CD14-positive monocyte (primary cell): Measurements from ENCODE around the gene LEF1. TPM values are rescaled to one million over a fixed set of nuclear protein-coding genes. Genes with fewer than 3 reads are reported as not detected.

Experiments
- DNase-seq, 3 donors: peaks; one replicate each; pipeline ENCODE4 v3.0.0-alpha.2; 2011 to 2022
- H2AFZ ChIP-seq: 2 replicates; pipeline ENCODE4 v1.6.0; 2012; ENCODE audit warnings: mild to moderate bottlenecking, low read depth, low read length, inconsistent platforms; ENCODE audit not compliant: insufficient read depth, poor library complexity, severe bottlenecking
- H3K27ac ChIP-seq, 2 donors: 1 replicate in 1 of 2; 2 replicates in 1 of 2; pipeline ENCODE4 v1.5.1; 2012 to 2013; ENCODE audit warnings: low read length in 2 of 2, control low read depth in 1 of 2, inconsistent platforms in 1 of 2, low read depth in 1 of 2, mild to moderate bottlenecking in 1 of 2
- H3K27me3 ChIP-seq, 2 donors: one replicate each; pipeline versions ENCODE4 v1.6.0 to v1.6.1; 2011 to 2013; ENCODE audit warnings: low read length in 2 of 2; ENCODE audit not compliant: control insufficient read depth in 2 of 2, insufficient read depth in 2 of 2
- H3K36me3 ChIP-seq, 2 donors: replicated peaks in 1 of 2; 1 replicate in 1 of 2; 2 replicates in 1 of 2; pipeline versions ENCODE4 v1.5.1 to v1.6.1; 2012 to 2013; ENCODE audit warnings: low read length in 2 of 2, control low read depth in 1 of 2, inconsistent platforms in 1 of 2, mild to moderate bottlenecking in 1 of 2; ENCODE audit not compliant: insufficient read depth in 2 of 2, control insufficient read depth in 1 of 2
- H3K4me1 ChIP-seq, 2 donors: 1 replicate in 1 of 2; 2 replicates in 1 of 2; pipeline versions ENCODE4 v1.5.1 to v1.6.1; 2012 to 2013; ENCODE audit warnings: low read length in 2 of 2, control low read depth in 1 of 2, inconsistent platforms in 1 of 2, mild to moderate bottlenecking in 1 of 2, moderate library complexity in 1 of 2; ENCODE audit not compliant: insufficient read depth in 2 of 2, control insufficient read depth in 1 of 2
- H3K4me2 ChIP-seq: replicated peaks from 2 replicates; pipeline ENCODE3; 2012; ENCODE audit warnings: low read length, moderate library complexity, mild to moderate bottlenecking; ENCODE audit not compliant: poor library complexity, severe bottlenecking; ENCODE audit errors: extremely low read depth
- H3K4me3 ChIP-seq, 3 experiments: fragments of 200-600 bp in 1 of 3; sonication (generic) in 1 of 3; replicated peaks in 1 of 3; 1 replicate in 2 of 3; 2 replicates in 1 of 3; pipeline ENCODE4 v1.5.1; 2011 to 2013; ENCODE audit warnings: low read length in 3 of 3, mild to moderate bottlenecking in 3 of 3, control low read depth in 2 of 3, low read depth in 2 of 3, inconsistent platforms in 1 of 3, moderate library complexity in 1 of 3
- H3K79me2 ChIP-seq: 2 replicates; pipeline ENCODE4 v1.6.0; 2012; ENCODE audit warnings: mild to moderate bottlenecking, control low read depth, inconsistent platforms, low read length, moderate library complexity; ENCODE audit not compliant: insufficient read depth
- H3K9ac ChIP-seq: 2 replicates; pipeline ENCODE4 v1.6.0; 2017; ENCODE audit warnings: low read length, mild to moderate bottlenecking; ENCODE audit not compliant: insufficient read depth, poor library complexity, severe bottlenecking
- H3K9me3 ChIP-seq, 2 donors: replicated peaks in 1 of 2; 1 replicate in 1 of 2; 2 replicates in 1 of 2; pipeline versions ENCODE4 v1.5.1 to v1.6.1; 2012 to 2013; ENCODE audit warnings: low read length in 2 of 2, control low read depth in 1 of 2; ENCODE audit not compliant: control insufficient read depth in 1 of 2, insufficient read depth in 1 of 2
- H4K20me1 ChIP-seq: 2 replicates; pipeline ENCODE4 v1.6.0; 2012; ENCODE audit warnings: mild to moderate bottlenecking, low read length, control low read depth, moderate library complexity; ENCODE audit not compliant: insufficient read depth
- H3K27ac Mint-ChIP-seq, 7 donors: one replicate each; pipeline ENCODE4 v1.8.0; 2020; ENCODE audit warnings: mild to moderate bottlenecking in 7 of 7, mixed read lengths in 7 of 7, moderate library complexity in 6 of 7, inconsistent platforms in 2 of 7
- H3K27me3 Mint-ChIP-seq, 3 donors: one replicate each; pipeline ENCODE4 v1.8.0; 2021 to 2022; ENCODE audit warnings: low read depth in 3 of 3, mild to moderate bottlenecking in 3 of 3, mixed read lengths in 3 of 3, moderate library complexity in 3 of 3, inconsistent platforms in 1 of 3
- H3K36me3 Mint-ChIP-seq, 2 donors: one replicate each; pipeline ENCODE4 v1.8.0; 2020; ENCODE audit warnings: mixed read lengths in 2 of 2, inconsistent platforms in 1 of 2, mild to moderate bottlenecking in 1 of 2
- H3K4me1 Mint-ChIP-seq: one replicate; pipeline ENCODE4 v1.8.0; 2020; ENCODE audit warnings: mild to moderate bottlenecking, mixed read lengths
- H3K4me3 Mint-ChIP-seq, 2 donors: one replicate each; pipeline ENCODE4 v1.8.0; 2020; ENCODE audit warnings: mild to moderate bottlenecking in 2 of 2, mixed read lengths in 2 of 2, moderate library complexity in 1 of 2
- H3K9me3 Mint-ChIP-seq, 7 donors: one replicate each; pipeline ENCODE4 v1.8.0; 2020 to 2022; ENCODE audit warnings: mixed read lengths in 7 of 7, mild to moderate bottlenecking in 6 of 7, moderate library complexity in 6 of 7, inconsistent platforms in 2 of 7
- WGBS: methylation state at CpG from one replicate; pipeline ENCODE4 v1.1.5; 2013; ENCODE audit warnings: missing lambda C conversion rate; ENCODE audit not compliant: insufficient coverage; 5-methylcytosine and 5-hydroxymethylcytosine counted together
- intact Hi-C, 2 donors: fragments of 100-400 bp; cut with micrococcal nuclease; formaldehyde crosslinking; loops; one replicate each; pipeline versions ENCODE4 v1.15.0 to v1.15.1; 2023
- polyA plus RNA-seq, 3 donors: library from polyadenylated mRNA; depleted of rRNA in 1 of 3; unstranded in 2 of 3; stranded (reverse) in 1 of 3; fragments of 300-500 nt in 2 of 3; fragments of >200 nt in 1 of 3; fragmentation: Illumina TruSeq in 2 of 3; gene quantifications; 1 replicate in 2 of 3; 2 replicates in 1 of 3; pipeline ENCODE4 v1.2.3, GENCODE V29; 2012 to 2021
- TF ChIP-seq, protein P1 (sequence below): fragments of 200-600 bp; IDR thresholded peaks from one replicate; pipeline ENCODE4 v1.8.0; 2022; ENCODE audit warnings: antibody characterized with exemption, mild to moderate bottlenecking

Gene LEF1
- polyA plus RNA-seq, 3 donors = 0.29 to 1.3 (median 0.61) TPM

DNA sequence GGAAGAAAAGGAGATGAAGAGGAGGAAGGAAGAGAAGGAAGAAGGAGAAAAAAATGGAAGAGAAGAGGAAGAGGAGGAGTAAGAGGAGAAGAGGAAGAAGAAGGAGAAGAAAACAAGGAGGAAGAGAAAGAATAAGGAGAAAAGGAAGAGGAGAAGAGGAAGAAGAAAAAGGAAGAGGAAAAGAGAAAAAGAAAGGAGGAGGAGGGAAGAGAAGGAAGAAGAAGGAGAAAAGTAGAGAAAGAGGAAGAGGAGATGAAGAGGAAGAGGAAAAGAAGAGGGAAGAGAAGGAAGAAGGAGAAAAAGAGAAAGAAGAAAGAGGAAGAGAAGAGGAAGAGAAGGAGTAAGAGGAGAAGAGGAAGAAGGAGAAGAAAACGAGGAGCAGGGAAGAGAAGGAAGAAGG lies 11.8 kb upstream of the LEF1 start:
- Mint-ChIP-seq H3K27me3 (peaks cover 8 to 17% (median 14%) of the 10 kb centered on the region in 3 donors), H3K27ac (peak overlapping the region in 1 of 7 donors; percentile 19), H3K4me3 (peak overlapping the region in 1 of 2 donors; percentile 9), H3K36me3 (no peaks in the 10 kb centered on the region), H3K4me1 (no peaks in the 10 kb centered on the region), H3K9me3 (peaks cover 2 to 13% (median 9%) of the 10 kb centered on the region in 7 donors)
- WGBS = 13% methylated on average over 1 of the region's 1 CpG
- Histone ChIP-seq H4K20me1 (no peaks in the 10 kb centered on the region), H3K27me3 (peaks cover 2 to 9% of the 10 kb centered on the region in 2 donors), H3K9me3 (peaks cover 0 to 7% of the 10 kb centered on the region in 2 donors), H3K79me2 (no peaks in the 10 kb centered on the region), H3K4me2 (no peak overlapping the region), H2AFZ (no peak overlapping the region), H3K27ac (no peak overlapping the region), H3K36me3 (no peaks in the 10 kb centered on the region), H3K4me1 (no peaks in the 10 kb centered on the region), H3K4me3 (no peak overlapping the region), H3K9ac (no peak overlapping the region)
- no peak for DNase-seq
- TF ChIP-seq, protein P1, sequence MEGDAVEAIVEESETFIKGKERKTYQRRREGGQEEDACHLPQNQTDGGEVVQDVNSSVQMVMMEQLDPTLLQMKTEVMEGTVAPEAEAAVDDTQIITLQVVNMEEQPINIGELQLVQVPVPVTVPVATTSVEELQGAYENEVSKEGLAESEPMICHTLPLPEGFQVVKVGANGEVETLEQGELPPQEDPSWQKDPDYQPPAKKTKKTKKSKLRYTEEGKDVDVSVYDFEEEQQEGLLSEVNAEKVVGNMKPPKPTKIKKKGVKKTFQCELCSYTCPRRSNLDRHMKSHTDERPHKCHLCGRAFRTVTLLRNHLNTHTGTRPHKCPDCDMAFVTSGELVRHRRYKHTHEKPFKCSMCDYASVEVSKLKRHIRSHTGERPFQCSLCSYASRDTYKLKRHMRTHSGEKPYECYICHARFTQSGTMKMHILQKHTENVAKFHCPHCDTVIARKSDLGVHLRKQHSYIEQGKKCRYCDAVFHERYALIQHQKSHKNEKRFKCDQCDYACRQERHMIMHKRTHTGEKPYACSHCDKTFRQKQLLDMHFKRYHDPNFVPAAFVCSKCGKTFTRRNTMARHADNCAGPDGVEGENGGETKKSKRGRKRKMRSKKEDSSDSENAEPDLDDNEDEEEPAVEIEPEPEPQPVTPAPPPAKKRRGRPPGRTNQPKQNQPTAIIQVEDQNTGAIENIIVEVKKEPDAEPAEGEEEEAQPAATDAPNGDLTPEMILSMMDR = peak; percentile 21
- intact Hi-C loops = no loop called here

DNA sequence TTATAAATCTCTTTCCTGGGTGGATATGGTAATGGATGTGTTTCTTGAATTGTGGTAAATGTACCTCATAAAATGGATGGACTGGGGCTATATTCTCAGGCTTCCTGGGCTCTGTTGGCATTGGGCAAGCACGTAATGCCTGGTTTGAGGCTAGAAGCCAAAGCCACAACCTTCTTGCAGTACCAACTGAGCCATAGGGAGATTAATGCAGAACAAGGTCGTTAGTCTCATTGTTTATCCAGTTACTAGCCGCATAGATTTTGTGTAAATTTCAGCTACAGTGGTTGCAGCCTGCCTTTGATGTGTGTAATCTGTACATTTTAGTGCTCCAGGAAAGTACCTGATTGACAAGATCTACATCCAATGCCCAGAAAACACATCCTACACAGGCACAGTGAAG lies 7.2 kb upstream of the LEF1 start:
- TF ChIP-seq, protein P1 = no peak
- no peak overlapping the region for H3K4me3 ChIP-seq
- peaks cover 18% of the 10 kb centered on the region for H3K4me1 Mint-ChIP-seq
- no peak overlapping the region for H3K9ac ChIP-seq
- peaks cover 43 to 49% of the 10 kb centered on the region in 2 donors for H3K27me3 ChIP-seq
- H3K36me3 ChIP-seq = no peaks in the 10 kb centered on the region
- peaks cover 5 to 18% of the 10 kb centered on the region in 2 donors for H3K4me1 ChIP-seq
- H3K4me2 ChIP-seq = no peak overlapping the region
- peaks cover 0 to 26% of the 10 kb centered on the region in 2 donors for H3K9me3 ChIP-seq
- H3K27ac Mint-ChIP-seq = no peak overlapping the region
- peaks cover 42 to 63% (median 51%) of the 10 kb centered on the region in 3 donors for H3K27me3 Mint-ChIP-seq
- intact Hi-C loops = no loop called here
- no peak overlapping the region for H3K27ac ChIP-seq
- H3K79me2 ChIP-seq = no peaks in the 10 kb centered on the region
- no peak for DNase-seq
- peak overlapping the region in 1 of 2 donors; percentile 1 for H3K4me3 Mint-ChIP-seq
- peaks cover 8 to 22% (median 13%) of the 10 kb centered on the region in 7 donors for H3K9me3 Mint-ChIP-seq
- H4K20me1 ChIP-seq = no peaks in the 10 kb centered on the region
- peaks cover 0 to 3% of the 10 kb centered on the region in 2 donors for H3K36me3 Mint-ChIP-seq
- WGBS = 86% methylated on average over 1 of the region's 3 CpGs
- H2AFZ ChIP-seq = no peak overlapping the region
